Measurements from ENCODE around the gene PHF13. TPM values are rescaled to one million over a fixed set of nuclear protein-coding genes. Genes with fewer than 3 reads are reported as not detected.
A peak's percentile ranks its signal among the peaks of the same experiment; 100 is the strongest.
"Not testable (repeated sequence)": the region's sequence is repeated elsewhere in the genome, so short reads cannot be mapped to it uniquely, and the experiment has no call there.

The PHF13 gene
- total and polyA plus RNA-seq, 10 donors, result 3.4 to 14.0 (median 9.2) TPM

DNA sequence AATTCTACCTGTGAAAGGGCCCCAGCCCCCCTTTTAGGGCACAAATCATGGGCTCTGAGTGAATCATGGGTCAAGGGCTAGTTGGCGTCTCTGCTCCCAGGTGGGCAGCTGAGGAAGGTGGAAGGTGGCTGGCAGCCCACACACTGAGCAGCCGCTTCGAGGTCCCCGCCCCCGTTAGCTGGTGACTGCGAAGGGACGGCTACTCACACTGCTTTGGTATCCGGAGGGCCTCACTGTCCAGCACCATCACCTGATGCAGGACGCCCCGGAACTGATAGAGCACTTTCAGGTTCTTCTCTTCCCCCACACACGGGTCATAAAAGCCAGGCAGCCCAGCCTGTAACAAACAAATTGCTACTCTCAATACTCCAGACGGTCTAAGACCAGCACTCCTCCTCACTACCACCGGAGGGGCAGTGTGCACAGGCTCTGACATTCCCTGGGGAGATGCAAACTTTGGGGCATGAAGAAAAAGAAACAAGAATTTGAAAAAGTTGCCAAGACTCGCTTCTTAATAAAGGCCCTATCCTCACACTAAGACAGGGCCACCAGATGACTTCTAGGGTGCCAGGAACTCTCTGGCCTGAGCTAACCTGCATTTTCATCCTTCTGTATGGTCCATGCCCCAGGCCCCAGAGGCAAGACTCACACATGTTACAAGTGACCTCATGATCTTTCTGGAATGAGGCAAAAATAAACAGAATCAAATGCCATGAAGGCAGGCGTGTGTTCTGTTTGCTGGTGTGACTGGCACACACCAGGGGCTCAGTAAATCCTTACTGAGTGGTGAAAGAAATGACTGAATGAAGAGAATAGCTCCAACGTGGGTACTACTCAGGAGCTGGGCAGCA lies 22.6 kb downstream of the PHF13 start:
- H3K36me3 ChIP-seq, result peaks cover 0 to 100% (median 88%) of the 10 kb centered on the region in 6 donors
- WGBS, 5 donors, result 79 to 90% (median 87%) methylated on average over 16 of the region's 16 CpGs
- H3K27me3 ChIP-seq (replicated peaks in 1 of 7), result no peaks in the 10 kb centered on the region
- no peak overlapping the region for H3K27ac ChIP-seq
- no peak for TF ChIP-seq POLR2A (IDR thresholded peaks at IDR 0.05)
- TF ChIP-seq, protein P1, sequence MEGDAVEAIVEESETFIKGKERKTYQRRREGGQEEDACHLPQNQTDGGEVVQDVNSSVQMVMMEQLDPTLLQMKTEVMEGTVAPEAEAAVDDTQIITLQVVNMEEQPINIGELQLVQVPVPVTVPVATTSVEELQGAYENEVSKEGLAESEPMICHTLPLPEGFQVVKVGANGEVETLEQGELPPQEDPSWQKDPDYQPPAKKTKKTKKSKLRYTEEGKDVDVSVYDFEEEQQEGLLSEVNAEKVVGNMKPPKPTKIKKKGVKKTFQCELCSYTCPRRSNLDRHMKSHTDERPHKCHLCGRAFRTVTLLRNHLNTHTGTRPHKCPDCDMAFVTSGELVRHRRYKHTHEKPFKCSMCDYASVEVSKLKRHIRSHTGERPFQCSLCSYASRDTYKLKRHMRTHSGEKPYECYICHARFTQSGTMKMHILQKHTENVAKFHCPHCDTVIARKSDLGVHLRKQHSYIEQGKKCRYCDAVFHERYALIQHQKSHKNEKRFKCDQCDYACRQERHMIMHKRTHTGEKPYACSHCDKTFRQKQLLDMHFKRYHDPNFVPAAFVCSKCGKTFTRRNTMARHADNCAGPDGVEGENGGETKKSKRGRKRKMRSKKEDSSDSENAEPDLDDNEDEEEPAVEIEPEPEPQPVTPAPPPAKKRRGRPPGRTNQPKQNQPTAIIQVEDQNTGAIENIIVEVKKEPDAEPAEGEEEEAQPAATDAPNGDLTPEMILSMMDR (IDR thresholded peaks at IDR 0.05 in 8 of 11, conservative IDR thresholded peaks at IDR 0.05 in 3 of 11), result no peak
- peak in 1 of 3 donors; percentile 48 for TF ChIP-seq POLR2AphosphoS5 (IDR thresholded peaks at IDR 0.05)
- H3K9me3 ChIP-seq, result no peaks in the 10 kb centered on the region
- DNase-seq, result no peak
- intact Hi-C loops (cut with DNase I; ENCODE audit: low total_unique reads), result no loop called here
- no peaks in the 10 kb centered on the region for H3K4me1 ChIP-seq
- no peak overlapping the region for H3K4me3 ChIP-seq

DNA sequence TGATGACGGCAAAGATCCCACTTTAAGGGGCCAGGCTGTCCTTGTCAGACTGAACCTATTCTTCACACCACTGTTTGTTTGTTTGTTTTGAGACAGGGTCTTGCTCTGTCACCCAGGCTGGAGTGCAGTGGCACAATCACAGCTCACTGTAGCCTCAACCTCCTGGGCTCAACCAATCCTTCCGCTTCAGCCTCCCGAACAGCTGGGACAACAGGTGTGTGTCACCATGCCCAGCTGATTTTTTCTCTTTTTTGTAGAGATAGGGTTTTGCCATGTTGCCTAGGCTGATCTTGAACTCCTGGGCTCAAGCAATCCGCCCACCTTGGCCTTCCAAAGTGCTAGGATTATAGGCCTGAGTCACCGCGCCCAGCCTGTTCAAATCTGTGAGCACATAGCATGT lies 23.2 kb downstream of the PHF13 start:
- H3K27me3 ChIP-seq (replicated peaks in 1 of 7); H3K4me3 ChIP-seq; DNase-seq; H3K9me3 ChIP-seq; intact Hi-C loops (cut with DNase I; ENCODE audit: low total_unique reads); H3K4me1 ChIP-seq; H3K27ac ChIP-seq: not testable (repeated sequence)
- H3K36me3 ChIP-seq, result peaks cover 0 to 99% (median 91%) of the 10 kb centered on the region in 6 donors
- 92 to 96% (median 95%) methylated on average over 6 of the region's 6 CpGs for WGBS, 5 donors

DNA sequence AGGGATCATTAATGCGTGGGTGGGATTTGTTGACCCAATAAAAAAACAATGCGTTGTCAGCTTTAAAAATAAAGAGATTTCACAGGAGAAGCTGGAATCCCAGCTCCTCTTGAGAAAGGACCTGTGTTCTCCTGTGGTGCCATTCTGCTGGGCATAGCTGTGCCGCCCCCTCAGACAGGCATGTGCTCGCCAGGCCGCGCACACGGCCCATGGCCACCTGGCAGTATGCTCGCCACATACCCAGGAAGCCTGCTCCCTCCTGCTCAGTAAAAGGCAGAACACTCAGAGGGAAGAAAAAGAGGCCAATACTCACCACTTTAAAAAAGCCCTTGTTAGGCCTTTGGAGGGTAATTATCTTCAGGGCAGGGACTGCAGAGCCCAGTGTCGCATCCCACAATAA lies 24.2 kb downstream of the PHF13 start:
- peak overlapping the region in 2 of 8 donors; percentile 28 to 41 for H3K27ac ChIP-seq
- no peak overlapping the region for H3K4me3 ChIP-seq
- H3K4me1 ChIP-seq, result no peaks in the 10 kb centered on the region
- 87 to 95% (median 91%) methylated on average over 9 of the region's 9 CpGs for WGBS, 5 donors
- no peaks in the 10 kb centered on the region for H3K27me3 ChIP-seq (replicated peaks in 1 of 7)
- TF ChIP-seq, protein P1 (IDR thresholded peaks at IDR 0.05 in 8 of 11, conservative IDR thresholded peaks at IDR 0.05 in 3 of 11), result no peak
- TF ChIP-seq POLR2A (IDR thresholded peaks at IDR 0.05) (no peak), POLR2AphosphoS5 (IDR thresholded peaks at IDR 0.05) (no peak)
- H3K9me3 ChIP-seq, result no peaks in the 10 kb centered on the region
- peaks cover 0 to 99% (median 92%) of the 10 kb centered on the region in 6 donors for H3K36me3 ChIP-seq
- DNase-seq, result no peak
- intact Hi-C loops (cut with DNase I; ENCODE audit: low total_unique reads), result no loop called here

DNA sequence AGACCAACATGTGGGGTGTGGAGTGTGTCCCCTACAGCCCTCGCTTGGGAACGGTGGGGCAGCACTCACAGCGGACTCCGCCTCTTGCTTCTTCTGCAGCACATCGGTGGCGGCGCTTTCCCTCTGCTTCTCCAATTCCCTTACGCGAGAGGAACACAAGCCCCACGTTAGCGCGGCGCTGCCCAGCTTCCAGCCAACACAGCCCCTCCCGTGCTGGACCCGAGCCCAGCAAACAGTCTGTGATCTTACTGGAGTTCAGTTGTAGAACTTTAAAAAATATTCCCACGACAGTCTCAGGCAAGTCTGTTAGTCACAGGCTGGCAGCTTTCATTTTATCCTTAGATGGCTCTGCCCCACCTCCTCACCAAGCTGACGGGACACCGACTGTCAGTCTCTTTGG lies 24.7 kb downstream of the PHF13 start:
- Histone ChIP-seq H3K4me1 (no peaks in the 10 kb centered on the region), H3K36me3 (peaks cover 0 to 99% (median 89%) of the 10 kb centered on the region in 6 donors), H3K4me3 (no peak overlapping the region), H3K9me3 (no peaks in the 10 kb centered on the region), H3K27me3 (replicated peaks in 1 of 7) (no peaks in the 10 kb centered on the region), H3K27ac (peak overlapping the region in 2 of 8 donors; percentile 28 to 41)
- no peak for TF ChIP-seq POLR2A (IDR thresholded peaks at IDR 0.05)
- TF ChIP-seq POLR2AphosphoS5 (IDR thresholded peaks at IDR 0.05), result peak; percentile 14 to 60 (median 55)
- intact Hi-C loops (cut with DNase I; ENCODE audit: low total_unique reads), result no loop called here
- DNase-seq, result no peak
- 79 to 90% (median 87%) methylated on average over 15 to 18 of the region's 18 CpGs for WGBS, 5 donors

DNA sequence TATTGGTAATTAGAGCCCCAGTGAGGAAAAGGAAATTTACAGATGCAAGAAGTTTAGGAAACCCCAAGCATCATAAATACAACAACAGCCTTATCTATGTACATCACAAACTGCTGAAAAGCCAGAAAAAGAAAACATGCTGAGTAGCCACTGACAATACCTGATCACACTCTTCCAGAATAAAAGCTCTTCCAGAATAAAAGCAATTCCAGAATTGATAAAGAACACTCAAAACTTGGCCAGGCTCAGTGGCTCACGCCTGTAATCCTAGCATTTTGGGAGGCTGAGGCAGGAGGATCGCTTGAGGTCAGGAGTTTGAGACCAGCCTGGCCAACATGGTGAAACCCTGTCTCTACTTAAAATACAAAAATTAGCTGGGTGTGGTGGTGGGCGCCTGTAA lies 27.3 kb downstream of the PHF13 start:
- intact Hi-C loops (cut with DNase I; ENCODE audit: low total_unique reads); H3K4me1 ChIP-seq; H3K27me3 ChIP-seq (replicated peaks in 1 of 7); H3K27ac ChIP-seq; H3K9me3 ChIP-seq; H3K4me3 ChIP-seq; DNase-seq: not testable (repeated sequence)
- WGBS, 5 donors, result 91 to 97% (median 95%) methylated on average over 3 of the region's 3 CpGs
- peaks cover 0 to 99% (median 85%) of the 10 kb centered on the region in 6 donors for H3K36me3 ChIP-seq
